Testis (tissue), 3 donors: ENCODE measurements around the gene CABYR. TPM values are rescaled to one million over a fixed set of nuclear protein-coding genes. Genes with fewer than 3 reads are reported as not detected.
"Not testable (repeated sequence)": the region's sequence is repeated elsewhere in the genome, so short reads cannot be mapped to it uniquely, and the experiment has no call there.

ENCODE experiments used
- DNase-seq: peaks from one replicate; pipeline ENCODE4 v3.0.0-alpha.2; 2019
- H3K27ac ChIP-seq, 2 donors: fragments of 200-600 bp; sonication (generic); one replicate each; pipeline ENCODE4 v1.5.1; 2019
- H3K27me3 ChIP-seq: fragments of 200-600 bp; sonication (generic); one replicate; pipeline ENCODE4 v1.5.1; 2019
- H3K36me3 ChIP-seq: fragments of 200-600 bp; sonication (generic); one replicate; pipeline ENCODE4 v1.5.1; 2017; ENCODE audit warnings: low read depth; ENCODE audit errors: missing control alignments
- H3K4me1 ChIP-seq: fragments of 200-600 bp; sonication (generic); one replicate; pipeline ENCODE4 v1.5.1; 2019
- H3K4me3 ChIP-seq, 2 donors: fragments of 200-600 bp; sonication (generic); one replicate each; pipeline ENCODE4 v1.5.1; 2017 to 2019
- H3K9me3 ChIP-seq: fragments of 200-600 bp; sonication (generic); one replicate; pipeline ENCODE4 v1.5.1; 2017
- CTCF ChIP-seq, 3 experiments: fragments of 450-650 bp in 2 of 3; fragments of 200-600 bp in 1 of 3; sonication (generic) in 1 of 3; IDR thresholded peaks; one replicate each; pipeline ENCODE4 v1.5.1; 2016 to 2019; ENCODE audit warnings: antibody characterized with exemption in 3 of 3, mild to moderate bottlenecking in 2 of 3, moderate library complexity in 1 of 3
- POLR2A ChIP-seq: fragments of 450-650 bp; IDR thresholded peaks from one replicate; pipeline ENCODE4 v1.6.1; 2017; ENCODE audit warnings: antibody characterized with exemption, mild to moderate bottlenecking, moderate library complexity
- WGBS, 2 donors: methylation state at CpG; one replicate each; pipeline ENCODE4 v1.1.5; 2018; 5-methylcytosine and 5-hydroxymethylcytosine counted together
- intact Hi-C: fragments of 100-400 bp; cut with DNase I; formaldehyde crosslinking; loops from one replicate; pipeline ENCODE4 v1.15.1; 2023; ENCODE audit warnings: low total_unique reads
- polyA plus RNA-seq: library from polyadenylated mRNA; stranded (reverse); fragments of 350-450 nt; fragmentation: Illumina TruSeq; extraction: RNeasy Lipid Tissue Mini Kit (QIAGEN cat#74804); gene quantifications from one replicate; pipeline ENCODE4 v1.2.3, GENCODE V29; 2014; ENCODE audit warnings: low read depth, low replicate concordance; ENCODE audit not compliant: insufficient read depth
- total RNA-seq, 2 donors: library from RNA; depleted of rRNA; stranded (reverse); fragments of >200 nt; gene quantifications; one replicate each; pipeline ENCODE4 v1.2.3, GENCODE V29; 2016

The CABYR gene
- total and polyA plus RNA-seq, 3 donors from 2014 or later: 169 to 554 (median 451) TPM

- intact Hi-C loops: no loop called here
- H3K4me3 ChIP-seq: no peak overlapping the region
- no peak for DNase-seq
- no peak for TF ChIP-seq POLR2A
- no peak for TF ChIP-seq CTCF (IDR thresholded peaks at IDR 0.05)
- H3K27ac ChIP-seq: no peak overlapping the region
- 57 to 77% methylated on average over 2 of the region's 2 CpGs for WGBS, 2 donors
- H3K36me3 ChIP-seq: no peaks in the 10 kb centered on the region
- no peaks in the 10 kb centered on the region for H3K27me3 ChIP-seq
- H3K4me1 ChIP-seq: no peaks in the 10 kb centered on the region
- no peaks in the 10 kb centered on the region for H3K9me3 ChIP-seq
These were observed 1.8 kb downstream of the CABYR start for GRCh38 chr18:24140697-24141096.

- Histone ChIP-seq H3K9me3 (no peaks in the 10 kb centered on the region), H3K4me1 (no peaks in the 10 kb centered on the region), H3K4me3 (no peak overlapping the region), H3K36me3 (no peaks in the 10 kb centered on the region), H3K27me3 (no peaks in the 10 kb centered on the region), H3K27ac (no peak overlapping the region)
- no peak for DNase-seq
- TF ChIP-seq CTCF (IDR thresholded peaks at IDR 0.05) (no peak), POLR2A (no peak)
- intact Hi-C loops: no loop called here
These were observed 3.5 kb downstream of the CABYR start for GRCh38 chr18:24142376-24142775.

GRCh38 chr18:24149591-24149990 is 10.7 kb downstream of the CABYR start:
- H3K36me3 ChIP-seq, H3K27me3 ChIP-seq, H3K4me1 ChIP-seq, H3K27ac ChIP-seq, intact Hi-C loops, H3K9me3 ChIP-seq, DNase-seq: not testable (repeated sequence)
- peak overlapping the region in 1 of 2 donors; percentile 13 for H3K4me3 ChIP-seq
- WGBS, 2 donors: 74% methylated on average over 28 of the region's 28 CpGs; no CpG with 5 or more reads in 1 of the 2 donors

- 84 to 93% methylated on average over 3 of the region's 3 CpGs for WGBS, 2 donors
- Histone ChIP-seq H3K27me3 (no peaks in the 10 kb centered on the region), H3K9me3 (no peaks in the 10 kb centered on the region), H3K4me3 (no peak overlapping the region), H3K27ac (peak overlapping the region in 1 of 2 donors; percentile 50), H3K36me3 (no peaks in the 10 kb centered on the region), H3K4me1 (peaks cover 5% of the 10 kb centered on the region)
- DNase-seq: no peak
- intact Hi-C loops: no loop called here
- TF ChIP-seq CTCF (IDR thresholded peaks at IDR 0.05) (no peak), POLR2A (no peak)
These were observed 14.5 kb downstream of the CABYR start for GRCh38 chr18:24153397-24153796.

- intact Hi-C loops: no loop called here
- no peak overlapping the region for H3K4me3 ChIP-seq
- no peaks in the 10 kb centered on the region for H3K27me3 ChIP-seq
- peaks cover 4% of the 10 kb centered on the region for H3K4me1 ChIP-seq
- WGBS, 2 donors: 96 to 97% methylated on average over 3 of the region's 3 CpGs
- DNase-seq: no peak
- H3K27ac ChIP-seq: no peak overlapping the region
- no peaks in the 10 kb centered on the region for H3K36me3 ChIP-seq
- TF ChIP-seq CTCF (IDR thresholded peaks at IDR 0.05) (no peak), POLR2A (no peak)
- H3K9me3 ChIP-seq: no peaks in the 10 kb centered on the region
These were observed 19.0 kb downstream of the CABYR start for GRCh38 chr18:24157855-24158254.
